HepG2 (cell line): Measurements from ENCODE around the gene RBM47. TPM values are rescaled to one million over a fixed set of nuclear protein-coding genes. Genes with fewer than 3 reads are reported as not detected.

Experiments
- ATF4 ChIP-seq, 2 experiments: fragments of 450-650 bp in 1 of 2; sonication (generic) in 1 of 2; formaldehyde crosslinking; IDR thresholded peaks; 2 replicates each; pipeline versions ENCODE4 v1.5.0 to v1.8.0; 2020 to 2022; ENCODE audit warnings: mild to moderate bottlenecking in 1 of 2, missing genetic modification reagents in 1 of 2
- PCBP1 ChIP-seq: fragments of 200-400 bp; formaldehyde crosslinking; IDR thresholded peaks from 2 replicates; pipeline ENCODE4 v1.6.1; 2017; ENCODE audit warnings: mild to moderate bottlenecking, low read depth, low read length, borderline replicate concordance
- SETDB1 ChIP-seq: sonication (generic); formaldehyde crosslinking; IDR thresholded peaks from 2 replicates; pipeline ENCODE4 v1.5.1; 2020; ENCODE audit warnings: missing genetic modification reagents, mild to moderate bottlenecking, borderline replicate concordance
- ZNF275 ChIP-seq: sonication (generic); formaldehyde crosslinking; IDR thresholded peaks from 2 replicates; pipeline ENCODE4 v1.8.0; 2022; ENCODE audit warnings: missing genetic modification reagents, mild to moderate bottlenecking, inconsistent platforms, borderline replicate concordance
- ZNF331 ChIP-seq: sonication (generic); formaldehyde crosslinking; IDR thresholded peaks from 2 replicates; pipeline ENCODE4 v1.4.0; 2020; ENCODE audit warnings: missing genetic modification reagents
- polyA plus RNA-seq, 8 experiments: library from polyadenylated mRNA; depleted of rRNA in 3 of 8; stranded (reverse) in 7 of 8; unstranded in 1 of 8; fragments of >200 nt; fragmentation: Illumina TruSeq in 4 of 8; extraction: Trizol in 4 of 8; gene quantifications; 2 replicates each; pipeline versions ENCODE4 v1.2.1 to v1.2.3, GENCODE V29; 2011 to 2016; ENCODE audit warnings: low read depth in 4 of 8, missing spikeins in 1 of 8, mixed read lengths in 1 of 8; ENCODE audit not compliant: insufficient read depth in 1 of 8
- total RNA-seq, 5 experiments: library from RNA; depleted of rRNA; stranded (reverse); fragments of >200 nt; fragmentation: Illumina TruSeq; extraction: Trizol; gene quantifications; 2 replicates each; pipeline ENCODE4 v1.2.3, GENCODE V29; 2016; ENCODE audit warnings: low read depth in 1 of 5
- TF ChIP-seq, protein P1 (sequence below): sonication (generic); formaldehyde crosslinking; IDR thresholded peaks from 2 replicates; pipeline ENCODE4 v1.9.0; 2021; ENCODE audit warnings: mild to moderate bottlenecking, missing genetic modification reagents
- TF ChIP-seq, protein P2 (sequence below): sonication (generic); formaldehyde crosslinking; IDR thresholded peaks from 2 replicates; pipeline ENCODE4 v1.9.0; 2022; ENCODE audit warnings: low read depth, missing genetic modification reagents

Gene RBM47
- total and polyA plus RNA-seq, 2 of the 13 experiments (the other 11 are each of a cell fraction or from before 2014, with no cell fraction given): 1.2 to 2.5 TPM

DNA sequence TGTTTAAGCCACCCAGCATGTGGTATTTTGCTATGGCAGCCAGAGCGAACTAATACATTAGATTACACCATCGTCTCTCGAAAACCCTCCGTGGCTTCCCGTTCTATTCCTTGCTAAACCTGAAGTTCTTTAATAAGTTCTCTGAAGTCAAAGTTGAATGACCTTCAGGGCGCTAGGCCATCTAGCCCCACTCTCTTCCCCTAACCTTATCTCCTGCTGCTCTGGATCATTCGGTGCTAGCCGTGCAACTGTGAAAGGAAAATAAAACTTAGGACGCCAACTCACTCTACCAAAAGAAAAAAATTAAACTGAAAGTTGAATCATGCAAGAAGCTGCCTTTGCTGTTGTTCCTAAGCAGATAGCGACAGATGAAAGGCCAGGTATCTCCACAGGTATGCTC is 254.6 kb downstream of the RBM47 start (continued):
- TF ChIP-seq, protein P1, sequence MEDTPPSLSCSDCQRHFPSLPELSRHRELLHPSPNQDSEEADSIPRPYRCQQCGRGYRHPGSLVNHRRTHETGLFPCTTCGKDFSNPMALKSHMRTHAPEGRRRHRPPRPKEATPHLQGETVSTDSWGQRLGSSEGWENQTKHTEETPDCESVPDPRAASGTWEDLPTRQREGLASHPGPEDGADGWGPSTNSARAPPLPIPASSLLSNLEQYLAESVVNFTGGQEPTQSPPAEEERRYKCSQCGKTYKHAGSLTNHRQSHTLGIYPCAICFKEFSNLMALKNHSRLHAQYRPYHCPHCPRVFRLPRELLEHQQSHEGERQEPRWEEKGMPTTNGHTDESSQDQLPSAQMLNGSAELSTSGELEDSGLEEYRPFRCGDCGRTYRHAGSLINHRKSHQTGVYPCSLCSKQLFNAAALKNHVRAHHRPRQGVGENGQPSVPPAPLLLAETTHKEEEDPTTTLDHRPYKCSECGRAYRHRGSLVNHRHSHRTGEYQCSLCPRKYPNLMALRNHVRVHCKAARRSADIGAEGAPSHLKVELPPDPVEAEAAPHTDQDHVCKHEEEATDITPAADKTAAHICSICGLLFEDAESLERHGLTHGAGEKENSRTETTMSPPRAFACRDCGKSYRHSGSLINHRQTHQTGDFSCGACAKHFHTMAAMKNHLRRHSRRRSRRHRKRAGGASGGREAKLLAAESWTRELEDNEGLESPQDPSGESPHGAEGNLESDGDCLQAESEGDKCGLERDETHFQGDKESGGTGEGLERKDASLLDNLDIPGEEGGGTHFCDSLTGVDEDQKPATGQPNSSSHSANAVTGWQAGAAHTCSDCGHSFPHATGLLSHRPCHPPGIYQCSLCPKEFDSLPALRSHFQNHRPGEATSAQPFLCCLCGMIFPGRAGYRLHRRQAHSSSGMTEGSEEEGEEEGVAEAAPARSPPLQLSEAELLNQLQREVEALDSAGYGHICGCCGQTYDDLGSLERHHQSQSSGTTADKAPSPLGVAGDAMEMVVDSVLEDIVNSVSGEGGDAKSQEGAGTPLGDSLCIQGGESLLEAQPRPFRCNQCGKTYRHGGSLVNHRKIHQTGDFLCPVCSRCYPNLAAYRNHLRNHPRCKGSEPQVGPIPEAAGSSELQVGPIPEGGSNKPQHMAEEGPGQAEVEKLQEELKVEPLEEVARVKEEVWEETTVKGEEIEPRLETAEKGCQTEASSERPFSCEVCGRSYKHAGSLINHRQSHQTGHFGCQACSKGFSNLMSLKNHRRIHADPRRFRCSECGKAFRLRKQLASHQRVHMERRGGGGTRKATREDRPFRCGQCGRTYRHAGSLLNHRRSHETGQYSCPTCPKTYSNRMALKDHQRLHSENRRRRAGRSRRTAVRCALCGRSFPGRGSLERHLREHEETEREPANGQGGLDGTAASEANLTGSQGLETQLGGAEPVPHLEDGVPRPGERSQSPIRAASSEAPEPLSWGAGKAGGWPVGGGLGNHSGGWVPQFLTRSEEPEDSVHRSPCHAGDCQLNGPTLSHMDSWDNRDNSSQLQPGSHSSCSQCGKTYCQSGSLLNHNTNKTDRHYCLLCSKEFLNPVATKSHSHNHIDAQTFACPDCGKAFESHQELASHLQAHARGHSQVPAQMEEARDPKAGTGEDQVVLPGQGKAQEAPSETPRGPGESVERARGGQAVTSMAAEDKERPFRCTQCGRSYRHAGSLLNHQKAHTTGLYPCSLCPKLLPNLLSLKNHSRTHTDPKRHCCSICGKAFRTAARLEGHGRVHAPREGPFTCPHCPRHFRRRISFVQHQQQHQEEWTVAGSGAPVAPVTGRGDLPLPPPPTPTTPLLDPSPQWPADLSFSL (CRISPR knock-in tag): no peak
- TF ChIP-seq SETDB1 (CRISPR knock-in tag) (no peak), ZNF275 (CRISPR knock-in tag) (no peak), ZNF331 (CRISPR knock-in tag) (no peak), PCBP1 (no peak), ATF4 (CRISPR knock-in tag; IDR thresholded peaks at IDR 0.05) (no peak)
- TF ChIP-seq, protein P2, sequence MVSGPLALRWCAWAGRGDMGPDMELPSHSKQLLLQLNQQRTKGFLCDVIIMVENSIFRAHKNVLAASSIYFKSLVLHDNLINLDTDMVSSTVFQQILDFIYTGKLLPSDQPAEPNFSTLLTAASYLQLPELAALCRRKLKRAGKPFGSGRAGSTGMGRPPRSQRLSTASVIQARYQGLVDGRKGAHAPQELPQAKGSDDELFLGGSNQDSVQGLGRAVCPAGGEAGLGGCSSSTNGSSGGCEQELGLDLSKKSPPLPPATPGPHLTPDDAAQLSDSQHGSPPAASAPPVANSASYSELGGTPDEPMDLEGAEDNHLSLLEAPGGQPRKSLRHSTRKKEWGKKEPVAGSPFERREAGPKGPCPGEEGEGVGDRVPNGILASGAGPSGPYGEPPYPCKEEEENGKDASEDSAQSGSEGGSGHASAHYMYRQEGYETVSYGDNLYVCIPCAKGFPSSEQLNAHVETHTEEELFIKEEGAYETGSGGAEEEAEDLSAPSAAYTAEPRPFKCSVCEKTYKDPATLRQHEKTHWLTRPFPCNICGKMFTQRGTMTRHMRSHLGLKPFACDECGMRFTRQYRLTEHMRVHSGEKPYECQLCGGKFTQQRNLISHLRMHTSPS: no peak
